ENCODE results near the gene SMIM44.

DNA sequence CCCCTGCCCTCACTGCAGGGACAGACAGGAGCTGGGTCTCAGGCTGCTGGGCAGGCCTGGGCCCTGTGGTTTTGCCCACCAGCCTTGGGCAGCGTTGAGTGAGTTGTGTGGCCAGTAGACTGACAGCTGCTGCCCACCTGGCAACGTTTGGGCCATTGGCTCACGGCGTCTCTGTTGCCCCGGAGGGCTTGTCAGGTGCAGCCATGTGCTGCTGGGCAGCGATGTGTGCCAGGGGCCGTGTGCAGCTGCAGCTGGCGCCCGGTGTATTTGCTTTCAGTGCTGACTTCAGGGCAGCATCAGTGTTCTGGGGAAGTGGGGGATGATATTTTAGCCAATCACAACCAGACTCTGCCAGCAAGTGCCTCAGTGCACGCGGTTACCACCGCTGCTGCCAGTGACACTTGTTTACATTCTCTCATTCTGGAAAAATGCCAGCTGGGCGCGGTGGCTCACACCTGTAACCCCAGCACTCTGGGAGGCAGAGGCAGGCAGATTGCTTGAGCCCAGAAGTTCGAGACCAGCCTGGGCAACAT is 33.5 kb upstream of the SMIM44 start:
- TF ChIP-seq EZH2 (IDR thresholded peaks at IDR 0.05): no peak
- TF ChIP-seq POLR2AphosphoS5 (IDR thresholded peaks at IDR 0.05; ENCODE audit: borderline replicate concordance, low read depth, low read length): no peak
